Endothelial cell of umbilical vein (primary cell): Measurements from ENCODE around the gene TMEM26. TPM values are rescaled to one million over a fixed set of nuclear protein-coding genes. Genes with fewer than 3 reads are reported as not detected.

Source experiments
- BruUV-seq: library from RNA; stranded (reverse); fragments of 400-500 nt; replicated peaks from 2 replicates; lab custom pipeline; 2021; lab: Mats Ljungman, UMichigan
- CTCF ChIA-PET: fragments of 300-600, 350-600 bp; sonication (Branson Sonifier 250); formaldehyde crosslinking; loops from one replicate; lab custom pipeline; 2021; ENCODE audit warnings: antibody characterized with exemption, inconsistent platforms; lab: Charles Lee
- POLR2A ChIA-PET: fragments of 300-600, 350-600 bp; sonication (Branson Sonifier 250); formaldehyde crosslinking; loops from one replicate; lab custom pipeline; 2021; ENCODE audit warnings: antibody characterized with exemption, inconsistent platforms; lab: Charles Lee
- DNase-seq: peaks from one replicate; pipeline ENCODE4 v3.0.0-alpha.2; 2011; ENCODE audit warnings: low read depth, low spot score
- FAIRE-seq: peaks from 2 replicates; lab custom pipeline; 2011; peaks lifted over from hg19 to GRCh38; lab: Jason Lieb, UNC
- H2AFZ ChIP-seq: 2 replicates; pipeline ENCODE4 v1.6.0; 2012; ENCODE audit warnings: low read depth, low read length, control low read depth, inconsistent platforms
- H3K27ac ChIP-seq: 2 replicates; pipeline ENCODE4 v1.5.1; 2011; ENCODE audit warnings: low read depth, mild to moderate bottlenecking, control low read depth, low read length, moderate library complexity; ENCODE audit not compliant: insufficient read depth
- H3K27me3 ChIP-seq, 2 experiments: 2 replicates each; pipeline versions ENCODE4 v1.6.0 to v1.6.1; 2011; ENCODE audit warnings: low read length in 2 of 2, mixed read lengths in 1 of 2; ENCODE audit not compliant: control insufficient read depth in 2 of 2, insufficient read depth in 2 of 2
- H3K36me3 ChIP-seq, 2 experiments: 2 replicates in 1 of 2; 3 replicates in 1 of 2; pipeline ENCODE4 v1.5.1; 2011; ENCODE audit warnings: low read length in 2 of 2, mild to moderate bottlenecking in 1 of 2, moderate library complexity in 1 of 2; ENCODE audit not compliant: control insufficient read depth in 2 of 2, insufficient read depth in 2 of 2; ENCODE audit errors: extremely low read depth in 1 of 2
- H3K4me1 ChIP-seq: 3 replicates; pipeline ENCODE4 v1.5.1; 2011; ENCODE audit warnings: mild to moderate bottlenecking, low read length; ENCODE audit not compliant: control insufficient read depth, insufficient read depth; ENCODE audit errors: extremely low read depth
- H3K4me2 ChIP-seq: 2 replicates; pipeline ENCODE4 v1.6.1; 2011; ENCODE audit warnings: low read length, control low read depth, mixed read lengths; ENCODE audit not compliant: insufficient read depth
- H3K4me3 ChIP-seq, 3 experiments: fragments of 200-600 bp in 1 of 3; sonication (generic), shearing (Covaris generic) in 1 of 3; replicated peaks in 1 of 3; 2 replicates each; pipeline ENCODE4 v1.5.1; 2011 to 2016; ENCODE audit warnings: control low read depth in 3 of 3, low read length in 3 of 3, mild to moderate bottlenecking in 2 of 3, inconsistent platforms in 1 of 3, low read depth in 1 of 3, moderate library complexity in 1 of 3; ENCODE audit not compliant: insufficient read depth in 1 of 3
- H3K79me2 ChIP-seq: 2 replicates; pipeline ENCODE4 v1.6.0; 2012; ENCODE audit warnings: low read length, inconsistent platforms; ENCODE audit not compliant: control insufficient read depth, insufficient read depth
- H3K9ac ChIP-seq: replicated peaks from 2 replicates; pipeline ENCODE3; 2011; ENCODE audit warnings: low read length, control low read depth; ENCODE audit not compliant: insufficient read depth; ENCODE audit errors: extremely low read depth
- H3K9me1 ChIP-seq: replicated peaks from 3 replicates; pipeline ENCODE4 v1.6.0; 2011; ENCODE audit warnings: mild to moderate bottlenecking, low read length; ENCODE audit not compliant: control insufficient read depth, insufficient read depth; ENCODE audit errors: extremely low read depth
- H3K9me3 ChIP-seq: replicated peaks from 2 replicates; pipeline ENCODE4 v1.5.1; 2012; ENCODE audit warnings: low read length, inconsistent platforms; ENCODE audit not compliant: control insufficient read depth, insufficient read depth
- H4K20me1 ChIP-seq: replicated peaks from 2 replicates; pipeline ENCODE3; 2011; ENCODE audit warnings: mild to moderate bottlenecking, low read length; ENCODE audit not compliant: control insufficient read depth, insufficient read depth; ENCODE audit errors: extremely low read depth
- CTCF ChIP-seq, 2 donors: IDR thresholded peaks; 1 replicate in 1 of 2; 2 replicates in 1 of 2; pipeline ENCODE4 v1.5.1; 2011; ENCODE audit warnings: low read length in 2 of 2, mild to moderate bottlenecking in 2 of 2, moderate library complexity in 2 of 2, control low read depth in 1 of 2, inconsistent platforms in 1 of 2, low read depth in 1 of 2; ENCODE audit not compliant: insufficient read depth in 1 of 2; ENCODE audit errors: extremely low read depth in 1 of 2
- EZH2 ChIP-seq: IDR thresholded peaks from 2 replicates; pipeline ENCODE4 v1.6.1; 2012; ENCODE audit warnings: borderline replicate concordance, low read depth, mild to moderate bottlenecking, moderate library complexity, low read length, inconsistent platforms; ENCODE audit not compliant: severe bottlenecking
- FOS ChIP-seq: IDR thresholded peaks from 2 replicates; pipeline ENCODE4 v1.6.1; 2011; ENCODE audit warnings: mild to moderate bottlenecking, low read length, moderate library complexity, borderline replicate concordance; ENCODE audit not compliant: insufficient read depth
- GATA2 ChIP-seq: IDR thresholded peaks from 2 replicates; pipeline ENCODE4 v1.7.0; 2011; ENCODE audit warnings: low read depth, mild to moderate bottlenecking, moderate library complexity, mixed read lengths, low read length; ENCODE audit not compliant: insufficient read length, insufficient read depth
- JUN ChIP-seq: IDR thresholded peaks from 2 replicates; pipeline ENCODE4 v1.6.1; 2011; ENCODE audit warnings: borderline replicate concordance, low read depth; ENCODE audit not compliant: insufficient read length, insufficient read depth
- MAX ChIP-seq: IDR thresholded peaks from 2 replicates; pipeline ENCODE4 v1.6.1; 2011; ENCODE audit not compliant: insufficient read depth, insufficient read length
- MYC ChIP-seq: IDR thresholded peaks from one replicate; pipeline ENCODE4 v1.6.1; 2011; ENCODE audit warnings: mild to moderate bottlenecking, low read depth, low read length
- POLR2A ChIP-seq: IDR thresholded peaks from 2 replicates; pipeline ENCODE4 v1.6.1; 2012; ENCODE audit warnings: low read depth, mild to moderate bottlenecking, control low read depth, low read length
- POLR2AphosphoS5 ChIP-seq: IDR thresholded peaks from 2 replicates; pipeline ENCODE4 v1.6.1; 2012; ENCODE audit warnings: low read depth, mild to moderate bottlenecking, control low read depth, low read length, moderate library complexity; ENCODE audit not compliant: insufficient read depth
- dilution Hi-C: fragments of 300-500 bp; cut with MboI; formaldehyde crosslinking; loops from one replicate; pipeline ENCODE4 v1.15.0; 2019; ENCODE audit warnings: low sequenced_read_pairs; ENCODE audit not compliant: extremely low pct_ligation_motif_present
- intact Hi-C: fragments of 100-400 bp; cut with micrococcal nuclease; formaldehyde crosslinking; loops from one replicate; pipeline ENCODE4 v1.10.0; 2022
- polyA plus RNA-seq, 4 experiments: library from polyadenylated mRNA; depleted of rRNA in 3 of 4; stranded (reverse) in 3 of 4; unstranded in 1 of 4; fragments of >200 nt; gene quantifications; 2 replicates each; pipeline versions ENCODE4 v1.2.1 to v1.2.3, GENCODE V29; 2011 to 2012; ENCODE audit warnings: missing spikeins in 1 of 4
- total RNA-seq: library from RNA; stranded (reverse); gene quantifications from 2 replicates; pipeline ENCODE4 v1.2.3, GENCODE V29; 2021

The TMEM26 gene
- total and polyA plus RNA-seq, 2 donors (not counting 3 experiments of a cell fraction or from before 2014, with no cell fraction given), result 0.07 to 0.27 TPM

DNA sequence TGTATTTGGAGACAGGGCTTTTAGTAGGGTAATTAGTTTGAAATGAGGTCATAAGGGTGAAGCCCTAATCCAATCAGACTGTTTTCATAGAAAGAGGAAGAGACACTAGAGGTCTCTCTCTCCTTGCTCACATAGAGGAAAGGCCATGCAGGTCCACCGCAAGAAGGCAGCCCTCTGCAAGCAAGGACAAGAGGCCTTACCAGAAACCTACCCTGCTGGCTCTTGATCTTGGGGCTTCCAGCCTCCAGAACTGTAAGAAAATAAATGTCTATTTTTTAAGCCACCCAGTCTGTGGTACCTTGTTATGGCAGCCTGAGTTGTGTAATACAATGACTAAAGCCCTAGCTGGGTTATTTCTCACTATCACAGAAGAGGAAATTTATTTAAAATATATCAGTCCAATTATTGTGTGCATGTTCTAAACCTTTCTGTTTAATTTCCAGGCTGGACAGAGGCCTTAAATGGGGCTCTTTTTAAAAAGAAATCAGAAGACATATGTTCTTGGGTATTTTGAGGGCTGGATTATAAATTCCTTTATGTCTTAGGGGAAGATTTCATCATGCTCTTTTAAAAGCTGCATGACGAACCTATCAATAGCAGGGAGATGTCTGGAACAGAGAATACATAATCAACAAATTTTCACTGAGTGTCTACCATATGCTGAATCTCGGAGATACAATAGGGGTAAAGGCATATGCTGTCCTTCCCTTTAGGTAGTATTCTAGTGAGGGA lies 12.9 kb upstream of the TMEM26 start:
- CTCF ChIA-PET, result no interaction called here
- dilution Hi-C loops, result no loop called here
- H3K4me1 ChIP-seq, result peaks cover 13% of the 10 kb centered on the region
- no peak overlapping the region for H3K4me2 ChIP-seq
- no peak for FAIRE-seq
- intact Hi-C loops, result loop anchor here (1.0 kb wide), 1 partner anchor 21 kb away; no protein-coding TSS in a partner anchor
- DNase-seq, result no peak
- H3K27ac ChIP-seq, result no peak overlapping the region
- H3K79me2 ChIP-seq, result no peaks in the 10 kb centered on the region
- no peaks in the 10 kb centered on the region for H4K20me1 ChIP-seq
- H3K27me3 ChIP-seq, result no peaks in the 10 kb centered on the region
- TF ChIP-seq MAX (no peak), POLR2A (no peak), MYC (no peak), GATA2 (no peak), JUN (no peak), EZH2 (no peak), FOS (no peak), CTCF (IDR thresholded peaks at IDR 0.05; ENCODE audit: extremely low read depth in 1 of 2, insufficient read depth in 1 of 2, low read depth in 1 of 2, low read length in 2 of 2) (no peak), POLR2AphosphoS5 (no peak)
- H3K36me3 ChIP-seq, result no peaks in the 10 kb centered on the region
- POLR2A ChIA-PET, result no interaction called here
- no peak overlapping the region for H3K9ac ChIP-seq
- no peaks in the 10 kb centered on the region for H3K9me3 ChIP-seq
- H2AFZ ChIP-seq, result no peak overlapping the region
- H3K9me1 ChIP-seq, result no peaks in the 10 kb centered on the region
- BruUV-seq, result no TSS peak
- no peak overlapping the region for H3K4me3 ChIP-seq
